ENCODE measurements around the gene CAPS.
"Not testable (repeated sequence)": the region's sequence is repeated elsewhere in the genome, so short reads cannot be mapped to it uniquely, and the experiment has no call there.

DNA sequence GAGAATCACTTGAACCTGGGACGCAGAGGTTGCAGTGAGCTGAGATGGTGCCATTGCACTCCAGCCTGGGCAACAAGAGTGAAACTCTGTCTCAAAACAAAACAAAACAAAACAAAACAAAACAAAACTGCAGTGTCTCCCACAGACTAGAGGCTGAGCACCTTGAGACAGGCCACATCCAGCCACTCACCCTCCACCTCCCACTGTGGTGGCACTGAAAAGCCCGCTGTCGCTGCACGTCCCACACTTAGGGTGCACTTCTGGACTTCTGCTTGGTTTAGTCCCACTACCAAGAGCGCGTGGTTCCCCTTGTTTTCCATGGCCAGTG lies 47.6 kb downstream of the CAPS start:
- TF ChIP-seq, protein P1, sequence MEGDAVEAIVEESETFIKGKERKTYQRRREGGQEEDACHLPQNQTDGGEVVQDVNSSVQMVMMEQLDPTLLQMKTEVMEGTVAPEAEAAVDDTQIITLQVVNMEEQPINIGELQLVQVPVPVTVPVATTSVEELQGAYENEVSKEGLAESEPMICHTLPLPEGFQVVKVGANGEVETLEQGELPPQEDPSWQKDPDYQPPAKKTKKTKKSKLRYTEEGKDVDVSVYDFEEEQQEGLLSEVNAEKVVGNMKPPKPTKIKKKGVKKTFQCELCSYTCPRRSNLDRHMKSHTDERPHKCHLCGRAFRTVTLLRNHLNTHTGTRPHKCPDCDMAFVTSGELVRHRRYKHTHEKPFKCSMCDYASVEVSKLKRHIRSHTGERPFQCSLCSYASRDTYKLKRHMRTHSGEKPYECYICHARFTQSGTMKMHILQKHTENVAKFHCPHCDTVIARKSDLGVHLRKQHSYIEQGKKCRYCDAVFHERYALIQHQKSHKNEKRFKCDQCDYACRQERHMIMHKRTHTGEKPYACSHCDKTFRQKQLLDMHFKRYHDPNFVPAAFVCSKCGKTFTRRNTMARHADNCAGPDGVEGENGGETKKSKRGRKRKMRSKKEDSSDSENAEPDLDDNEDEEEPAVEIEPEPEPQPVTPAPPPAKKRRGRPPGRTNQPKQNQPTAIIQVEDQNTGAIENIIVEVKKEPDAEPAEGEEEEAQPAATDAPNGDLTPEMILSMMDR (conservative IDR thresholded peaks at IDR 0.05; ENCODE audit: low read depth, low read length) = not testable (repeated sequence)
- TF ChIP-seq EZH2 (IDR thresholded peaks at IDR 0.05; ENCODE audit: borderline replicate concordance, low read depth, low read length, poor library complexity, severe bottlenecking) = not testable (repeated sequence)
